A549 (cell line): ENCODE data around the gene COL5A1.

Source experiments
- CEBPB ChIP-seq, 2 experiments: fragments of >200 bp in 1 of 2; sonication (Bioruptor Twin) in 1 of 2; formaldehyde crosslinking in 1 of 2; IDR thresholded peaks; 2 replicates each; pipeline ENCODE4 v1.6.1; 2012 to 2016
- CTCF ChIP-seq: fragments of >200 bp; sonication (Bioruptor Twin); formaldehyde crosslinking; IDR thresholded peaks from 3 replicates; pipeline ENCODE4 v1.5.1; 2016
- EP300 ChIP-seq, 2 experiments: fragments of >200 bp; sonication (Bioruptor Twin); formaldehyde crosslinking; IDR thresholded peaks; 2 replicates in 1 of 2; 3 replicates in 1 of 2; pipeline ENCODE4 v1.6.1; 2016 to 2017
- ESRRA ChIP-seq: fragments of 150-350 bp; IDR thresholded peaks from 2 replicates; pipeline ENCODE4 v1.6.1; 2014; ENCODE audit warnings: mild to moderate bottlenecking, low read length, borderline replicate concordance
- JUN ChIP-seq, 2 experiments: fragments of >200 bp; sonication (Bioruptor Twin); formaldehyde crosslinking; IDR thresholded peaks; 2 replicates in 1 of 2; 3 replicates in 1 of 2; pipeline ENCODE4 v1.6.1; 2016 to 2017
- JUNB ChIP-seq: fragments of >200 bp; sonication (Bioruptor Twin); formaldehyde crosslinking; IDR thresholded peaks from 2 replicates; pipeline ENCODE4 v1.6.1; 2016
- MAX ChIP-seq: IDR thresholded peaks from 2 replicates; pipeline ENCODE4 v1.6.1; 2012
- MYC ChIP-seq: IDR thresholded peaks from 2 replicates; pipeline ENCODE4 v1.6.1; 2012; ENCODE audit warnings: mild to moderate bottlenecking, inconsistent platforms, low read length, improper control_type of control experiment, borderline replicate concordance
- POLR2A ChIP-seq: IDR thresholded peaks from 2 replicates; pipeline ENCODE4 v1.6.1; 2012; ENCODE audit warnings: mild to moderate bottlenecking, low read length

GRCh38 chr9:134854541-134854981, 213.0 kb downstream of the COL5A1 start:
- TF ChIP-seq CTCF (no peak), POLR2A (no peak), MAX (no peak), EP300 (IDR thresholded peaks at IDR 0.05) (no peak), MYC (no peak), CEBPB (IDR thresholded peaks at IDR 0.05) (no peak), JUNB (no peak), ESRRA (no peak), JUN (IDR thresholded peaks at IDR 0.05) (no peak)
